HG02678 (cell line): Measurements from ENCODE around the gene CLCN7.
A peak's percentile ranks its signal among the peaks of the same experiment; 100 is the strongest.

Source experiments
- ATAC-seq: cut with Tn5 transposase; IDR thresholded peaks from one replicate; pipeline ENCODE4 v1.9.1; 2021; ENCODE audit warnings: mild to moderate bottlenecking, moderate library complexity; ENCODE audit not compliant: unreplicated experiment

The CLCN7 gene

DNA sequence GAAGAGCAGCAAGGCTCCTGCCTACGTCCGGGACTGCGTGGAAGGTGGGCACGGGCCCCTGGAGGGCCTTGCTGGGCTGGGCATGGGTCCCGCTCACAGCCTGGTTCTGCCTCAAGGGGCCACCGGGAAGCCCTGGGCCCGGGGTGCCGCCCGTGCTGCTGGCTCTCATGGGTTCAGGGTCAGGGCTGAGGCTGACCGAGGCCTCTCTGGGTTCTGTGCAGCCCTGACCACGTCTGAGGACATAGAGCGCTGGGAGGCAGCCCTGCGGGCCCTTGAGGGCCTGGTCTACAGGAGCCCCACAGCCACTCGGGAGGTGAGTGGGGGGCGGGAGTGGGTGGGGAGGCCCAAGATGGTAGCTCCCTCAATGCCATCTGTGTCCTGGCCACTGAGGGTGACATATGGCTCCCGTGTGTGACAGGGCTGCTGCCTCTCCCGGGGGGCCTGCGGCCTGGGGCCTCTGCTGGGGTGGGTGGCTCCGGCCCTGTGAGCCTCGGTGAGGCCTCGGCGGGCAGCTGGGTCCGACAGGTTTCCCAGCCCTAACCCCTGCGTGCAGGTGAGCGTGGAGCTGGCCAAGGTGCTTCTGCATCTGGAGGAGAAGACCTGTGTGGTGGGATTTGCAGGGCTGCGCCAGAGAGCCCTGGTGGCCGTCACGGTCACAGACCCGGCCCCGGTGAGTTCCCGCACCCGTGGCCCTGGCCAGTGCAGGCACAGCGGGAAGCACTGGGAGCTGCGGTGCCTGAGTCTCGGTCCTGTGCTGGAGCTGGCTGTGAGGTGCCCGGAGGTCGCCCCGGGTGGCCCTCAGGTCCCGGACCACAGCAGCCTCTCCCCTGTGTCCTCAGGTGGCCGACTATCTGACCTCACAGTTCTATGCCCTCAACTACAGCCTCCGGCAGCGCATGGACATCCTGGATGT lies 27.5 kb upstream of the CLCN7 start:
- ATAC-seq, result no peak

DNA sequence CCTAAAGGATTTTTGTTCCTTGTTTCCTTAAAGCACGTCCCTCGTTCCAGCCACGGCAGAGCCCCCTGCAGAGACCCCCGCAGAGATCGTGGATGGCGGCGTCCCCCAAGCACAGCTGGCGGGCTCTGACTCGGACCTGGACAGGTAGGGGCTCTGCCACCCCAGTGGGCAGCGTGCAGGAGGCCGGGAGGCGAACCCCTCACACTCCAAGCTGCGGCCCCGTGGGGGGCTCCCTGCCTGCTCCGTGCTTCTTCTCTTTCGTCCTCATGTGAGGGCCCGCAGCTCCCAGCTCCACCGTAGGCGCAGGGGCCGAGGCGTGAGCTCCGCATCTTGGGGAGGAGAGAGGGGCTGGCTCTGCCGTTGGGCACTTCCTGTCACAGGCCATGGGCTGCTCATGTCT lies 26.8 kb upstream of the CLCN7 start:
- ATAC-seq, result no peak

DNA sequence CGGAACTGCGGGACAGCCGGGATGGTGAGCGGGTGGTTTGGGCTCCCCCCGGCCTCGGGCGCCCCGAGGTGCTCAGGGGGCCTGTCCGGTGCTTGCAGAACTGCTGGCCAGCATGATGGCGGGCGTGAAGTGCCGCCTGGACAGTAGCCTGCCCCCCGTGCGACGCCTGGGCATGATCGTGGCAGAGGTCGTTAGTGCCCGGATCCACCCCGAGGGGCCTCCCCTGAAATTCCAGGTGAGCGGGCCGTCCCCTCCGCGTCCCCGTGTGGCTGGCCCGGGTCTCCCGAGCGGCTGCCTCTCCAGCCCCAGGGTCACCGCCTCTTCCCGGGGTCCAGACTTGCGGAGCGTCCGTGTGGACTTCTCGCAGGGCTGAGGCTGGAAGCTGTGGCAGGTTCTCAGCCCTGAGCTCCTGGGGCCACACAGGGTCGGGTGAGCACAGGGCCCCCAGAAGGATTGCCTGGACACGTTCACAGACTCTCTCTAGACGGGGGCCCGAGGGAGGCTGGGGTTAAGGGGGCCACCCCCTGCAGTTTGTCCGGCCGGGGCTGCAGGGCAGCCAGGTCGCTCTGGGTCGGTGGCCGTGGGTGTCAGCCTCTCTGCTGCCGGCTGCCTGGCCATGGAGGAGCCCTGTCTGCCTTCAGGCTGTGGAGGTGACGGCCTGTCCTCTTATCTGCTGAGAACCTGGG lies 25.8 kb upstream of the CLCN7 start:
- no peak for ATAC-seq

DNA sequence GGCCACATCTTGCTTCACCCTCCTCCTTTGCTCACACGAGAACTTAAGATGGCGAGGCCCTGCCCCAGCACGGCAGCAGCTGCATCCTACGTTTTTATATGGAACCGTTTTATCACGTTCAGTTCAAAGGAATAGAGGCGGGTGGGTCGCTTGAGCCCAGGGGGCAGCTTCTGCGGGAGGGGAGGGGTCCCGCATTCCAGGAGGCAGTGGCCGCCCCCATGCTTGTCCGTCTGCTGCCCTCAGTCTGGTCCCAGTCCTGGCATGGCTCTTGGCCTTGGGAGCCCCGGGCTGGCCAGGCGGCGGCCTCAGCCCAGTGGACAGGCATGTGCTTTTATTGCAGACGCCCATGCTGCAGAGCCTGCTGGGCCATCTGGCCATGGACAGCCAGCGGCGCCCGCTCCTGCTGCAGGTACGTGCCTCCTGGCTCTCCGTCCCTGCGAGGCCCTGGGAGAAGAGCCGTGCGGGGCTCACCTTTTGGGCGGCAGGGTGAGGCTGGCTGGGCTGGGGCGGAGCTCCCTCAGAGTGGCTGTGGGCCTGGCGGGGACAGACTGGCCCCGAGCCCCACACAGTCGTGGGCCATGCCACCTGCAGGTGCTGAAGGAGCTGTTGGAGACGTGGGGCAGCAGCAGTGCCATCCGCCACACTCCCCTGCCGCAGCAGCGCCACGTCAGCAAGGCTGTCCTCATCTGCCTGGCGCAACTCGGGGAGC lies 25.1 kb upstream of the CLCN7 start:
- ATAC-seq, result no peak

DNA sequence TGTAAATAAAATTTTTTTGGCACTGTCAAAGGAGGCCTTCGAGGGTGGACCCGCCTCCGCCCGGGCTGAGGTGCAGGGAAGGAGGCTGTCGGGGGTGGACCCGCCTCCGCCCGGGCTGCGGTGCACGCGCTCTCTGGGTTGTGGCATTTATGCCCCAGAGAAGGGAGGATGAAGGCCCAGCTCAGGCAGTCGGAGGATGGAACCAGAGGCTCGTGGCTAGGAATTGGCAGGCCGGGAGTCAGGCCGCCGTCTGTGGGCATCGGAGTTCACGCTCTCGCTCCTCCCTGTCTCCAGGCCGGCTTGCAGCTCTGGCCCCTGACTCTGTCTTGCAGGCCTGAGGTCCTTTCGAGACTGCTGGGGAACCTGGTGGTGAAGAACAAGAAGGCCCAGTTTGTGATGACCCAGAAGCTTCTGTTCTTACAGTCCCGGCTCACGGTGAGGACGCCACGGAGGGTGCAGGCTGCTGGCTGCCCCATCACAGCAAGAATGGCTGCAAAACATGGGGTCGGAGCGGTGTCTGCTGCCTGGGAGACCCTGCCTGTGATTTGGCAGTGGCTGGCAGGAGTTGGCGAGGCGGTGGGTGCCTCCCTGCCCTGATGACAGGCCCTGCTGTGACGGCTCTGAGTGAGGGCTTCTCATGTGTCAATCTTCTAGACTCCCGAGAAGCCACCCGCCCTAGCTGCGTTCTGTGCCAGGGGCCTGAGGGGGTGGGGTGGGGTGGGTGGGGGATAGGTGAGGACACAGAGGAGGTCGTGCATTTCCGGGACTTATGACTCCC lies 24.3 kb upstream of the CLCN7 start:
- ATAC-seq, result no peak

DNA sequence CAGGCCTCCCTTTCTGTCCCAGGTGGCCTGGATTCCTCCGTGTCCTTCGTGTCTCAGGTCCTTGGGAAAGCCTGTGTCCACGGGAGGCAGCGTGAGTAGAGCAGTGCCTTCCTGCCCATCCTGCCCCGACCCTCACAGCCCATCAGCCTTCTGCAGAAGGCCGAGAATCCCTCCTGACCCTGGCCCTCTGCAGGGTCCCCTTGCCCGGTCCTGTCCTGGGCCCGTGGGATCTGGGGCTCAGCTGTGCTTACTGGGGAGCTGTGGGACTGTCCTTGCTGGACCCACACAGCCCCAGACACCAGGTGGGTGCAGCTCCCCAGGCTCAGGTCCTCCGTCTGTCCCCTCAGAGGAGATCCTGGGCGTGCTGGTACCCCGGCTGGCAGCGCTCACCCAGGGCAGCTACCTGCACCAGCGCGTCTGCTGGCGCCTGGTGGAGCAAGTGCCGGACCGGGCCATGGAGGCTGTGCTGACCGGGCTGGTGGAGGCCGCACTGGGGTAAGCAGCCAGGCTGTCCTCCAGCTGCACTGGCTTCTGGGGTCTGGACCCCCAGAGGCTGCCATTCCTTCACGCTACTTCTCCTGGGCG lies 22.3 kb upstream of the CLCN7 start:
- ATAC-seq, result no peak

DNA sequence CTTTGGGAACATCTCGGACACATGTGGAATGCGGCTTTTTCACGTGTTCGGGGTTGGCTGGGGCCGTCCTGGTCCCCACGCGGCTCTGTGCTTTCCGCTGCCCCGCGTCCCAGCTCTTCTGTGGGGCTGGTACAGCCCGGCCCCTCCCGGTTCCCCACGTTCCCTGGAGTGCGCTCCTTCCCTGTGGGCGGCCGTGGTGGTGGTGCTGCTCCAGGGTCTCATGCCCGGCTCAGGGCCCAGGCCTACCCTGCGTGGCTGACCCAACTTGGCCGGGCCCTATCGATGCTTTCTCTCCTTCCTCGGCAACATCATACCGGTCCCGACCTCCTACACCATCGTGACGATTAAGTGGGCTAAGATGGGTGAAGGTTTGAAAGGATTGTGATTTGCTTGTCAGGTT lies 21.6 kb upstream of the CLCN7 start:
- no peak for ATAC-seq

DNA sequence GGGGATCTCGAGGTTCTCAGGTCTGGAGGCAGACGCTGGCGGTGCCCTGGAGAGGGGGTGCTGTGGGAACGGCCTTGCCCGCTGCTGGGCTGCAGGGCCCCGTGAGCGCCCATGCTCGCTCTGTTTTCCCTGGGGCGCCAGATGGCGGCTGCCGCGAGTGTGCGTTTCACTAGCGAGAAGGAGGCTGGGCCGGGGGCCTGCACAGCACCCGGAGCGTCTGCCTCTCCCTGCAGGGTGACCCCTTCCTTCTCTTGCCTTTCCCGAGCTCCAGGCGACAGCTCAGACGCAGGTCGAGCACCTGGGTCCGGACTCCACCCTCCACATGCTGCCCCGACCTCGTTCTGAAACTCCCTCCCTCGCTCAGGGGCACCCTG lies 21.0 kb upstream of the CLCN7 start:
- ATAC-seq, result no peak

DNA sequence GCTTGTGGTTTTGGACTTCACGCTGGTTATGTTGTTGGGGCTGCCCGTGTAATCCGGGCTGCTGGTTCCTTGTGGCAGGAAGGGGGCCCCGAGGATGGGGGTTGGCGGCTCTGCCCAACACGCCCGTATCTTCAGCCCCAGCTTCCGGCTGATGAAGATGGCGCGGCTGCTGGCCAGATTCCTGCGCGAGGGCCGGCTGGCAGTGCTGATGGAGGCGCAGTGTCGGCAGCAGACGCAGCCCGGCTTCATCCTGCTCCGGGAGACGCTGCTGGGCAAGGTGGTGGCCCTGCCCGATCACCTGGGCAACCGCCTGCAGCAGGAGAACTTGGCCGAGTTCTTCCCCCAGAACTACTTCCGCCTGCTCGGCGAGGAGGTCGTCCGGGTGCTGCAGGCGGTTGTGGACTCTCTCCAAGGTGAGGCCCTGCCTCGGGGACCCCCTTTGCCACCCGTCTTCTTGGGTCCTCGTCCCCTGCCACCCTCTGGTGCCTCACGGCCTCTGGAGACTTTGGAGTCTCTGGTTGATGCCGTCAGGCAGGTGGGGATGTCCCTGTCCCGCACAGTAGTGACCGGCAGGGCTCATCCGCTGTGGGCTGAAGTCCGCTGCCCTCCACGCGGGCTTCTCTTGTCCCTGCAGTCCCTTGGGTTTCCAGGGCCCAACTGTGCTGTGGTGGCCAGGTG lies 20.5 kb upstream of the CLCN7 start:
- ATAC-seq, result no peak

DNA sequence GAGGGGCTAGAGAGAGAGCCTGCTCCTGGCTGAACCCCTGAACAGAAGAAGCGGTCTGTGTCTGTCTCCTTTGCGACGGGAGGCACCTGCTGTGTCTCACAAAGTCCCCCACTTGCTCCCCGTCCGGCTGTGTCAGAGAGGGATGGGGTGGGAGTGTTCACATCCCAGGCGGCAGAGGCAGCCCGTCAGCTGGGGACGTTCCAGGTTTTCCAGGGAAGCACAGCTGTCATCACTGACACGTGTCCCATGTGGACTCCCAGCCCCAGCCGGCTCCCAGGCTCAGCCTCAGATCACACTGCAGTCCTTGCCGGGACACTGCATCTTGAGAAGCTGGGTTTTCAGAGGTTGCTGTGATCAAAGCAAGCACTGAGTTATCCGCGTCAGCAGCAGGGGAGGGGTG lies 19.9 kb upstream of the CLCN7 start:
- no peak for ATAC-seq

DNA sequence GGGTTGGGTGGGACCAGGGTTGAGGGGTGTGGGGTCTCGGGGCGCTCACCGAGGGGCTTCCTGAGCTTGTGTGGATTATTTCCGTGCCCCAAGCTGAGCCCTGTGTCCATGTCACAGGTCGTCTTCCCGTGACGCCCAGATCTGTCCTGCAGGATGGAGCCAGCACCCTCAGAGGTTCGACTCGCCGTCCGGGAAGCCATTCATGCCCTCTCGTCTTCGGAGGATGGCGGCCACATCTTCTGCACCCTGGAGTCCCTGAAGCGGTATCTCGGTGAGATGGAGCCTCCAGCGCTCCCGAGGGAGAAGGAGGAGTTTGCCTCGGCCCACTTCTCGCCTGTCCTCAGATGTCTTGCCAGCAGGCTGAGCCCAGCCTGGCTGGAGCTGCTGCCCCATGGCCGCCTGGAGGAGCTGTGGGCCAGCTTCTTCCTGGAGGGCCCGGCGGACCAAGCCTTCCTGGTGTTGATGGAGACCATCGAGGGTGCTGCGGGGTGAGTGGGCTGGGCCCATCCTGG lies 19.4 kb upstream of the CLCN7 start:
- no peak for ATAC-seq

DNA sequence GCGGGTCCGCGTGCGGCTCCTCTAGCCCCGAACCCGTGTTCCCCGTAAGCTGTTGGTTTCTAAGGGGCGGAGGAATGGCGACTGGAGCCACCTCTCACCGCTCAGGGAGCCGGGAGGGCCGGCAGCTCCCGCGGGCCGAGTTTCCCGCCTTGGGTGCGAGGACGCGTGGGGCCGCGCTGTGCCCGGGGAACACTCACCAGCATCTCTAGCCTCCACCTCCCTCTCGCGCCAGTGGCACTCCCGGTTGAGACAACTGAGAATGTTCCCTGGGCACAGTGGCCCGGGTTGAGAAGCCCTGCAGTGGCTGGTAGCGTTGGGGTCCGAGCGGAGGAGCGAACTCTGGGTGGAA lies 18.9 kb upstream of the CLCN7 start:
- ATAC-seq, result peak; percentile 4

DNA sequence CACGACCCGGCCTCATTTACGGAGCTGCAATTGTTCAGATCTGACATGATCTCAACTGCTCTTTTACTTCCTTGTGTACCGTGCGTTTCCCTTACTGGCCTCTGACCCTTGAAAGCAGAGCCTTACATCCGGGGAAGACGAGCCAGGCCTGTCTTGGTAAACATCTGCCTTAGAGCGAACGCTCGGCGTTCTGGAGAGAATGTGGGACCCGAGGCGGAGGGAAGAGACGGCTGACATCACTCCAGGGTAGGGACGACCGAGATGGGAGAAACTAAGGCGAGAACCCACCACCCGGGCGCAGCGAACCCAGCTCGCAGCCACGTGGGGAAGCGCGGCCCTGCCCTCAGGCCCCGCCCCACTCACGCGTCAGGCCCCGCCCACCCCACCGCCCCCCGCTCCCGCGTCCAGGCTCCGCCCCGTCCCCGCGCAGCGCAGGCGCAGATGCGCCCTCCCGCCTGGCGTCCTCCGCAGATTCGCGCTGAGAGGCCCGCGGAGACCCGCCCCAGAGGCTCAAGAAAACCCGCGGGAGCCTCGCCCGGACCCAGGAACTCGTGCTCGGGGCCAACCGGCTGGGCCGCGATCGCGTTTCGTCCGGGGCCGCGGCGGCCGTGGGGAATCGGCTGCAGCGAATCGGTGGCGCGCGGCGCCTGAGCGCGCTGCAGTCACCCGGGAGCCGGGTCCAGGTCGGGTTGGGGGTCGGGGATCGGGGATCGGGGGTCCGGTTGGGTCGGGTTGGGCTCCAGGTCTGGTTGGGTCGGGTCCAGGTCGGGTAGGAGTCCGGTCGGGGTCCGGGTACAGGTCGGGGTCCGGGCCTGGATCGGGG lies 18.3 kb upstream of the CLCN7 start, which contains the start of gene TELO2:
TELO2 (plus strand) TSS at position 438 of the 823 bp plus-strand sequence. CDS start 922 bp downstream, outside the sequence.
- ATAC-seq, result peak; percentile 76

DNA sequence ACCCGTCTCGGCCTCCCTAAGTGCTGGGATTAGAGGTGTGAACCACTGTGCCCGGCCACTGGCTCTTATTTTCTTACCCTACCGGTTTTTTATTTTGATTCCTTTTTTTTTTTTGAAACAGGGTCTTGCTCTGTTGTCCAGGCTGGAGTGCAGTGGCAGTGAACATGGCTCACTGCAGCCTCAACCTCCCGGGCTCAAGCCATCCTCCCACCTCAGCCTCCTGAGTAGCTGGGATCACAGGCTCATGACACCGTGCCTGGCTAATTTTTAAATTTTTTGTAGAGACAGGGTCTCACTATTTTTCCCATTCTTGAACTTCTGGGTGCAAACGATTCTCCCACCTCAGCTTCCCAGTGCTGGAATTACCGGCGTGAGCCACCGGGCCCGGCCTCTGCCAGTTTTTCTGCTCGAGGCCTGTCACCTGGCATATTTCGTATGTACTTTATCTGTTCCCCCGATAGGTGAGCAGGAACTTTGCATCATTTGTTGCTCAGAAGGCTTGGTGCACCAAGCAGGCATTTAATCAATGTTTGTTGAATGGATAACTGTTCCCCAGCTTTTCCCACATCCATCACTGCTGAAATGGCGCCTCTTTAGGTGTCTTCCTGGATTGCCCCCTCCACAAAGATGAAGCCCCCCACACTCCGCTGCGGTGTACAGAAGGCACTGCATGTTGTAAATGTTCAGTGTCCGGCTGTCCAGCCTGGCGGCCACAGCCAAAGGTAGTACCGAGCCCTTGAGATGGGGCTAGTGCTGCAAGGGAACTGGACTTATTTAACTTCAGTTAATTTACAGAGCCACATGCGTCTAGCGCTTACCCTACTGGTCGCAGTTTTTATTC lies 17.5 kb upstream of the CLCN7 start:
- ATAC-seq, result no peak

DNA sequence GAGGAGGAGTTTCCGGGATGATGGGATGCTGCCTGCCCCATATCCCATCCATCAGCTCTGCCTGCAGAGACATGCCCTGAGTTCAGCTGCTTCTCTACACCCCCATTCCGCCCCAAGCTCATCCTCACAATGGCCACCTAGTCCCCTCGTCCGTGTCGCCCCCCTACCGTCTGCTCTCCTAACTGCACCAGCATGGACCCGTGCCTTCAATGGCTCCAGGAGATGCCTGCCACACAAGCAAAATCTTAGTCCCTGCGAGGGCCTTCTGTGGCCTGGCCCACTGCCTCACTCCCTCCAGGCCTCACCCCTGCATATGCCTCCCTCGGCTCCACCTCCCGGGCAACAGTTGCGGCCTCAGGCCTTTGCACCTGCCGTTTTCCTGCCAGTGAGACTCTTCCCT lies 16.5 kb upstream of the CLCN7 start:
- ATAC-seq, result no peak

DNA sequence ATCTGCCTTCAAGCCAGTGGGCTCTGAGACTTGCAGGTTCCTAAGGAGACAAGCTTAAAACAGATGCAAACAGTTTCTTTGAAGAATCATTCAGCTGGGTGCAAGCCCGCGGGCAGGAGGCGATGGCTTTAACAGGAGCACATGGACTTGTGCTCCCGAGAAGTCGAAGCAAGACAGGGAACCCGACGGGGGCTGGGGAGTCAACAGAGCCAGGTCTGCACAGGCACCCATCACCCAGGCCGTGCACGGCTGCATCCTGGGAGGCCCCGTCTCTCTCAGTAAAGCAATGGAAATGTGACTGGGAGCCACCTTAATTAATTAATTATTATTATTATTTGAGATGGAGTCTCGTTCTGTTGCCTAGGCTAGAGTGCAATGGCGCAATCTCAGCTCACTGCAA lies 14.2 kb upstream of the CLCN7 start:
- no peak for ATAC-seq

DNA sequence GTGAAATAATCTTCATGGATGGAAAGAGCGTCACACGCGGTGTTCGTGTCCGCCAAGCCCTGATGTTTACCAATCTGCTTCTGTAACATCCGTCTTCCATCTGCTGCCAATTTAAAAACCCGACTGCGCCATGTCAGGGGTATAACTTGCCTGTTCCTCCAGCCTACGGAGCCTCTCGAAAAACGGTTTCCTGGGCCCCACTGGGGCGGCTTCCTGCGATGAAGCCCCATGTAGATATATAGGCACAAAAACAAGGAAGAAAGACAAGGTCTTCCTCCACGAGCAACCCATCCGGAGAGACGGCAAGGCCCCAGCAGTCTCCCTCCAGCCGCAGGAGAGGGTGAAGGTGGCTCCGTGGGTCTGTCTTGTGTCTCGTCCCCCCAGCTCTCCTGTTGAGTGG lies 13.8 kb upstream of the CLCN7 start, which contains the start of gene PTX4:
PTX4 (minus strand) TSS at position 326 of the 400 bp plus-strand sequence; CDS start at position 291, 35 bp downstream.
- ATAC-seq, result no peak

DNA sequence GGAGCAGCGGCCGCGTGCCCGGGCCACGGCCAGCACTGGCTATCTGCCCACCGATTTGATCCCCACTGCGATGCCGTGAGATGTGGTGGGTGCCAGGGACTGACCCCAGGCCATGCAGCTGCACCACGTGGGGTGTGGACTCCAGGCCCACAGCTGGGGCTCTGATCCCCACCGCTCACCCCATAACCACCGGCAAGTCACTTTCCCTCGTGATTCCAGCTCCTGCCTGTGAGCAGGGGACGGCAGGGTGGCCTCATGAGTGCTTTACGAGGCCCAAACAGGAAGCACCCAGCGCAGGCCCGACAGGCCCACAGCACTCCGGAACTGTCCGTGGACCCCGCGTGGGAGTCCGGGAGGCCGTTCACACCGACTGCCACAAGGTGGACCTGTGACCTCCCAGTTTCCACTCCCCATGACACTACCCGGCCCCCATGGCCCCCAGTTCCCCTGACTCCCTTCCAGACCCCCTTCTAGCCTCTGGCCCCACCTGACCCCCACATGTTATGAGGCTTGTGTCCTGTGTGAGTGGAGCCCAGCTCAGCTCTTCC lies 13.3 kb upstream of the CLCN7 start:
- ATAC-seq, result no peak
